ENCODE data around the gene TRAPPC14. TPM values are rescaled to one million over a fixed set of nuclear protein-coding genes. Genes with fewer than 3 reads are reported as not detected.
A peak's percentile ranks its signal among the peaks of the same experiment; 100 is the strongest.
"Not testable (repeated sequence)": the region's sequence is repeated elsewhere in the genome, so short reads cannot be mapped to it uniquely, and the experiment has no call there.

TRAPPC14 gene
- total RNA-seq, 1 experiment from 2014 or later = 19.2 TPM

DNA sequence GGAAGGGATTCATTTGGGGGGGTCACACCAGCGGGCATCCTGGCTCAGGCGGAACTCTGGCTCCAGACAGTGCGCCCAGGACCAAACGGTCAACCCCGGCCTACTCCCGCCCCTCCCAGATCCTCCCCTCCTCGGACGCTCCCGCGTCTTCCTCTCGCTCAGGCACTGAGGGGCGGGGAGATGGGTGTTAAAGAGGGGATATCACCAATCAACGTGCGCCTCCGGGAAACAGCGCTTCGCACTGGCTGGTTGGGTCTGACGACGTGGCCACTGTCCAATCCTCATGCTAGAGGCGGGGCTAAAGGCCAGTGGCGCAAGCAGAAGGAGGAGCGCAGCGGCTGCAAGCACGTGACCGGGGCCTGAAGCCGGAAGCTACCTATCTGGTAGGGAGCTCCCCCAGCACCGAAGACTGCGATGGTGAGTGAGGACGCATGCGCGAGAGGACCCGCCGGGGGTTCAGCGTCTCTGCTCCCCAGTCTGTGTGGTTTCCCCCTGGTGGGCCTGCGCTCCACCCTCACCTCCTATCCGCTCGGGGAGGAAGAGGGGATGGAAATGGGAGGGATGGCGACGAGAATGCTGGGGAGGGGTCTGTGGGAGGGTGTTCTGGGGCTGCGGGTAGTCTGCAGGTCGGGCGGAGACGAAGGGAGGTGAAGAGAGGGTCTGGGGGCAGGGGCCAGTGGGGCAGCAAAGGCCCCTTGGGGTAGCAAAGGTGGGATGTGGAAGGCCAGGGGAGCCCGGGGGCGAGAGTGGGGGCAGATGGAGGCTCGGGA lies 9.8 kb downstream of the TRAPPC14 start, which contains the start of gene LAMTOR4:
LAMTOR4 (plus strand) TSS at position 360 of the 770 bp plus-strand sequence; CDS start at position 415, 55 bp downstream.
- H3K9me3 ChIP-seq (ENCODE audit: low read length) = no peaks in the 10 kb centered on the region
- H3K4me3 ChIP-seq (ENCODE audit: low read length) = peak within 1 kb of the TSS; percentile 88
- DNase-seq (peak; percentile 98), ATAC-seq (peak; percentile 97)
- CTCF ChIA-PET = no interaction called here
- intact Hi-C loops (cut with micrococcal nuclease) = no loop called here
- 0 out of 2 replicates have a peak within 1 kb of the TSS, but pooled peaks have one; percentile 3 for H3K27ac ChIP-seq (ENCODE audit: low read length)
- BruUV-seq (replicated peaks) = no TSS peak
- H2AFZ ChIP-seq (ENCODE audit: low read length) = peak within 1 kb of the TSS; percentile 94
- no peaks in the 10 kb centered on the region for H3K27me3 ChIP-seq (ENCODE audit: low read length)
- H3K4me2 ChIP-seq (ENCODE audit: low read length) = peak within 1 kb of the TSS; percentile 90
- peaks cover 20% of the 10 kb centered on the region for H3K79me2 ChIP-seq (ENCODE audit: low read length)
- H3K9me2 ChIP-seq (replicated peaks; ENCODE audit: low read length) = no peaks in the 10 kb centered on the region
- TF ChIP-seq EZH2phosphoT487 (IDR thresholded peaks at IDR 0.05; ENCODE audit: borderline replicate concordance, low read length) (no peak), EZH2 (IDR thresholded peaks at IDR 0.05; ENCODE audit: low read length, unreplicated experiment) (no peak)
- TF ChIP-seq, protein P1, sequence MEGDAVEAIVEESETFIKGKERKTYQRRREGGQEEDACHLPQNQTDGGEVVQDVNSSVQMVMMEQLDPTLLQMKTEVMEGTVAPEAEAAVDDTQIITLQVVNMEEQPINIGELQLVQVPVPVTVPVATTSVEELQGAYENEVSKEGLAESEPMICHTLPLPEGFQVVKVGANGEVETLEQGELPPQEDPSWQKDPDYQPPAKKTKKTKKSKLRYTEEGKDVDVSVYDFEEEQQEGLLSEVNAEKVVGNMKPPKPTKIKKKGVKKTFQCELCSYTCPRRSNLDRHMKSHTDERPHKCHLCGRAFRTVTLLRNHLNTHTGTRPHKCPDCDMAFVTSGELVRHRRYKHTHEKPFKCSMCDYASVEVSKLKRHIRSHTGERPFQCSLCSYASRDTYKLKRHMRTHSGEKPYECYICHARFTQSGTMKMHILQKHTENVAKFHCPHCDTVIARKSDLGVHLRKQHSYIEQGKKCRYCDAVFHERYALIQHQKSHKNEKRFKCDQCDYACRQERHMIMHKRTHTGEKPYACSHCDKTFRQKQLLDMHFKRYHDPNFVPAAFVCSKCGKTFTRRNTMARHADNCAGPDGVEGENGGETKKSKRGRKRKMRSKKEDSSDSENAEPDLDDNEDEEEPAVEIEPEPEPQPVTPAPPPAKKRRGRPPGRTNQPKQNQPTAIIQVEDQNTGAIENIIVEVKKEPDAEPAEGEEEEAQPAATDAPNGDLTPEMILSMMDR (conservative IDR thresholded peaks at IDR 0.05; ENCODE audit: low read depth, low read length) = no peak
- POLR2A ChIA-PET (ENCODE audit: unreplicated experiment) = interaction anchor here (0.6 to 0.7 kb wide), 2 partner anchors 22 to 726 kb away, joined by 3 to 6 read pairs; partner anchors contain the start of gene SRRT
- H4K20me1 ChIP-seq (ENCODE audit: low read length) = no peaks in the 10 kb centered on the region
- no peaks in the 10 kb centered on the region for H3K36me3 ChIP-seq (ENCODE audit: low read depth, low read length)
- peak within 1 kb of the TSS; percentile 88 for H3K9ac ChIP-seq (ENCODE audit: low read length)
- no peaks in the 10 kb centered on the region for H3F3A ChIP-seq (ENCODE audit: low read length, unreplicated experiment)
- H3K4me1 ChIP-seq (ENCODE audit: insufficient read depth, low read length) = peaks cover 14% of the 10 kb centered on the region; the same call in 1 of the 2 replicates

DNA sequence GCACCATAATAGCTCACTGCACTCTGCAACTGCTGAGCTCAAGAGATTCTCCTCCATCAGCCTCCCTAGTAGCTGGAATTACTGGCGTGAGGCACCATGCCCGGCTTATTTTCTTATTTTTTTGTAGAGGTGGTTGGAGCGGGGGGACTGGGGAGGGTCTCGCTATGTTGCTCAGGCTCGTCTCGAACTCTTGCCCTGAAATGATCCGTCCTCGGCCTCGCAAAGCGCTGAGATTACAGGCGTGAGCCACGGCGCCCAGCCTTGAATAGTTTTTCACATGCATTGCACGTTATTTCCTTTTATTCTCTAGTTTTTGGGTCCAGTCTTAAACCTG lies 10.3 kb downstream of the TRAPPC14 start:
- TF ChIP-seq EZH2phosphoT487 (IDR thresholded peaks at IDR 0.05; ENCODE audit: borderline replicate concordance, low read length) = no peak
- TF ChIP-seq EZH2 (IDR thresholded peaks at IDR 0.05; ENCODE audit: low read length, unreplicated experiment) = no peak
- TF ChIP-seq, protein P1 (conservative IDR thresholded peaks at IDR 0.05; ENCODE audit: low read depth, low read length) = no peak
- ATAC-seq (no peak), DNase-seq (no peak)
- Histone ChIP-seq H3K9me2 (replicated peaks; ENCODE audit: low read length) (no peaks in the 10 kb centered on the region), H3K9ac (ENCODE audit: low read length) (peak overlapping the region; percentile 52), H3K4me1 (ENCODE audit: insufficient read depth, low read length) (peaks cover 14% of the 10 kb centered on the region; the same call in 1 of the 2 replicates), H3K27ac (ENCODE audit: low read length) (0 out of 2 replicates have a peak overlapping the region, but pooled peaks have one; percentile 3), H3K27me3 (ENCODE audit: low read length) (no peaks in the 10 kb centered on the region), H4K20me1 (ENCODE audit: low read length) (no peaks in the 10 kb centered on the region), H2AFZ (ENCODE audit: low read length) (peak overlapping the region; percentile 94), H3K36me3 (ENCODE audit: low read depth, low read length) (no peaks in the 10 kb centered on the region), H3K79me2 (ENCODE audit: low read length) (peaks cover 20% of the 10 kb centered on the region), H3K4me2 (ENCODE audit: low read length) (peak overlapping the region; percentile 88), H3K4me3 (ENCODE audit: low read length) (peak overlapping the region; percentile 88), H3K9me3 (ENCODE audit: low read length) (no peaks in the 10 kb centered on the region), H3F3A (ENCODE audit: low read length, unreplicated experiment) (no peaks in the 10 kb centered on the region)
- TSS peak; percentile 77 for BruUV-seq (replicated peaks)
- intact Hi-C loops (cut with micrococcal nuclease) = no loop called here
- ChIA-PET CTCF (no interaction called here), POLR2A (ENCODE audit: unreplicated experiment) (interaction anchor here (0.6 to 0.7 kb wide), 2 partner anchors 22 to 727 kb away, joined by 3 to 6 read pairs; partner anchors contain the start of gene SRRT)

DNA sequence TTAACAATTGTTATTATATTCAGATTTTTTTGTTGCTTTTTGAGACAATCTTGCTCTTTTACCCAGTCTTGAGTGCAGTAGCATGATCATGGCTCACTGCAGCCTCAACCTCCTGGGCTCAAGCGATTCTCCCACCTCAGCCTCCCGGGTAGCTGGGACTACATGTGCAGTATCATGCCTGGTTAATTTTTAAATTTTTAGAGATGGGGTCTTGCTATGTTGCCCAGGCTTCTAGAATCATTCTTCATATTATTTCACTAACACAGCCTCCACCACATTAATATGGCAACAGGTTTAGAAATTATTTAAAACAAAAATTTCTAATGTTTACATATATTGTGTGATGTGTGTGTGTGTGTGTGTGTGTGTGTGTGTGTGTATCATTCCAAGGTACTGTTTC lies 11.2 kb downstream of the TRAPPC14 start:
- H3K4me1 ChIP-seq (ENCODE audit: insufficient read depth, low read length) = peaks cover 14% of the 10 kb centered on the region; the same call in 1 of the 2 replicates
- DNase-seq (no peak), ATAC-seq (no peak)
- H2AFZ ChIP-seq (ENCODE audit: low read length) = no peak overlapping the region
- H3F3A ChIP-seq (ENCODE audit: low read length, unreplicated experiment) = no peaks in the 10 kb centered on the region
- no peak overlapping the region for H3K4me2 ChIP-seq (ENCODE audit: low read length)
- intact Hi-C loops (cut with micrococcal nuclease) = no loop called here
- ChIA-PET CTCF (no interaction called here), POLR2A (ENCODE audit: unreplicated experiment) (no interaction called here)
- H3K9me2 ChIP-seq (replicated peaks; ENCODE audit: low read length) = no peaks in the 10 kb centered on the region
- no peaks in the 10 kb centered on the region for H4K20me1 ChIP-seq (ENCODE audit: low read length)
- H3K36me3 ChIP-seq (ENCODE audit: low read depth, low read length) = no peaks in the 10 kb centered on the region
- H3K27me3 ChIP-seq (ENCODE audit: low read length) = no peaks in the 10 kb centered on the region
- no peak overlapping the region for H3K4me3 ChIP-seq (ENCODE audit: low read length)
- H3K27ac ChIP-seq (ENCODE audit: low read length) = no peak overlapping the region
- no peak for TF ChIP-seq EZH2 (IDR thresholded peaks at IDR 0.05; ENCODE audit: low read length, unreplicated experiment)
- H3K9me3 ChIP-seq (ENCODE audit: low read length) = no peaks in the 10 kb centered on the region
- H3K9ac ChIP-seq (ENCODE audit: low read length) = no peak overlapping the region
- peaks cover 20% of the 10 kb centered on the region for H3K79me2 ChIP-seq (ENCODE audit: low read length)
- BruUV-seq (replicated peaks) = no TSS peak

DNA sequence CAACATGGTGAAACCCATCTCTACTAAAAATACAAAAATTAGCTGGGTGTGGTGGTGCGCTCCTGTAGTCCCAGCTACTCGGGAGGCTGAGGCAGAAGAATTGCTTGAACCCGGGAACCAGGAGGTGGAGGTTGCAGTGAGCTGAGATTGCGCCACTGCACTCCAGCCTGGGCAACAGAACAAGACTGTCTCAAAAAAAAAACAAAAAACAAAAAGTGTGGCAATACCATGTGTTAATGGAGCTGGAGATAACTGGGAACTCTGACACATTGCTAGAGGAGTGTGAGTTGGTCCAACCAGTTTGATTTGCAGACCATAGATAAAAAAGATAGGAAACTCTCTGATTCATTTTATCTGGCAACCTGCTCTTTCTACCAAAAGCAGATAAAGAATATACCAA lies 12.2 kb downstream of the TRAPPC14 start:
- CTCF ChIA-PET; H3K27ac ChIP-seq (ENCODE audit: low read length); H3K9me3 ChIP-seq (ENCODE audit: low read length); H4K20me1 ChIP-seq (ENCODE audit: low read length); POLR2A ChIA-PET (ENCODE audit: unreplicated experiment); H3K9me2 ChIP-seq (replicated peaks; ENCODE audit: low read length); intact Hi-C loops (cut with micrococcal nuclease); H3K36me3 ChIP-seq (ENCODE audit: low read depth, low read length); DNase-seq; H3K9ac ChIP-seq (ENCODE audit: low read length); H3F3A ChIP-seq (ENCODE audit: low read length, unreplicated experiment); BruUV-seq (replicated peaks); H2AFZ ChIP-seq (ENCODE audit: low read length); ATAC-seq; H3K4me2 ChIP-seq (ENCODE audit: low read length); H3K27me3 ChIP-seq (ENCODE audit: low read length); H3K4me3 ChIP-seq (ENCODE audit: low read length): not testable (repeated sequence)
- Histone ChIP-seq H3K4me1 (ENCODE audit: insufficient read depth, low read length) (peaks cover 14% of the 10 kb centered on the region; the same call in 1 of the 2 replicates), H3K79me2 (ENCODE audit: low read length) (peaks cover 20% of the 10 kb centered on the region)
